ENCODE measurements around the gene MRPL23.

- TF ChIP-seq CTCF (IDR thresholded peaks at IDR 0.05): no peak
- TF ChIP-seq POLR2A (IDR thresholded peaks at IDR 0.05): no peak
Observed at GRCh38 chr11:1937616-1938342, 9.4 kb upstream of the MRPL23 start.
